Endothelial cell (in vitro differentiated cells): Measurements from ENCODE around the gene ERP44. TPM values are rescaled to one million over a fixed set of nuclear protein-coding genes. Genes with fewer than 3 reads are reported as not detected.
A peak's percentile ranks its signal among the peaks of the same experiment; 100 is the strongest.

Experiments
- DNase-seq: peaks from one replicate; pipeline ENCODE4 v3.0.0; 2021; ENCODE audit warnings: low spot score
- H3K27ac Mint-ChIP-seq: one replicate; pipeline ENCODE4 v1.8.0; 2021; ENCODE audit warnings: mixed read lengths, inconsistent platforms; ENCODE audit not compliant: unreplicated experiment
- H3K27me3 Mint-ChIP-seq: one replicate; pipeline ENCODE4 v1.8.0; 2021; ENCODE audit warnings: mild to moderate bottlenecking, moderate library complexity, mixed read lengths, inconsistent platforms; ENCODE audit not compliant: unreplicated experiment
- H3K36me3 Mint-ChIP-seq: one replicate; pipeline ENCODE4 v1.8.0; 2021; ENCODE audit warnings: mild to moderate bottlenecking, low read depth, mixed read lengths, inconsistent platforms; ENCODE audit not compliant: unreplicated experiment
- H3K4me1 Mint-ChIP-seq: one replicate; pipeline ENCODE4 v1.8.0; 2021; ENCODE audit warnings: mild to moderate bottlenecking, mixed read lengths, inconsistent platforms; ENCODE audit not compliant: unreplicated experiment
- H3K4me3 Mint-ChIP-seq: one replicate; pipeline ENCODE4 v1.8.0; 2021; ENCODE audit warnings: mild to moderate bottlenecking, mixed read lengths, inconsistent platforms; ENCODE audit not compliant: unreplicated experiment
- H3K9me3 Mint-ChIP-seq: one replicate; pipeline ENCODE4 v1.8.0; 2021; ENCODE audit warnings: mixed read lengths, inconsistent platforms; ENCODE audit not compliant: unreplicated experiment
- total RNA-seq: library from RNA; stranded (reverse); fragmentation: NEBNext Ultra II Directional; extraction: Animal tissue kit (Norgen Biotek cat#: 25700); gene quantifications from one replicate; pipeline ENCODE4 v1.2.1, GENCODE V29; 2021; ENCODE audit not compliant: unreplicated experiment
- TF ChIP-seq, protein P1 (sequence below): fragments of 200-600 bp; sonication (generic); IDR thresholded peaks from one replicate; pipeline ENCODE4 v1.5.0; 2021; ENCODE audit warnings: antibody characterized with exemption; ENCODE audit not compliant: unreplicated experiment

ERP44 gene
- total RNA-seq, 1 donor from 2014 or later = 14.5 TPM

GRCh38 chr9:99971410-99971809, 127.4 kb downstream of the ERP44 start:
- H3K36me3 Mint-ChIP-seq = peaks cover 8% of the 10 kb centered on the region
- TF ChIP-seq, protein P1, sequence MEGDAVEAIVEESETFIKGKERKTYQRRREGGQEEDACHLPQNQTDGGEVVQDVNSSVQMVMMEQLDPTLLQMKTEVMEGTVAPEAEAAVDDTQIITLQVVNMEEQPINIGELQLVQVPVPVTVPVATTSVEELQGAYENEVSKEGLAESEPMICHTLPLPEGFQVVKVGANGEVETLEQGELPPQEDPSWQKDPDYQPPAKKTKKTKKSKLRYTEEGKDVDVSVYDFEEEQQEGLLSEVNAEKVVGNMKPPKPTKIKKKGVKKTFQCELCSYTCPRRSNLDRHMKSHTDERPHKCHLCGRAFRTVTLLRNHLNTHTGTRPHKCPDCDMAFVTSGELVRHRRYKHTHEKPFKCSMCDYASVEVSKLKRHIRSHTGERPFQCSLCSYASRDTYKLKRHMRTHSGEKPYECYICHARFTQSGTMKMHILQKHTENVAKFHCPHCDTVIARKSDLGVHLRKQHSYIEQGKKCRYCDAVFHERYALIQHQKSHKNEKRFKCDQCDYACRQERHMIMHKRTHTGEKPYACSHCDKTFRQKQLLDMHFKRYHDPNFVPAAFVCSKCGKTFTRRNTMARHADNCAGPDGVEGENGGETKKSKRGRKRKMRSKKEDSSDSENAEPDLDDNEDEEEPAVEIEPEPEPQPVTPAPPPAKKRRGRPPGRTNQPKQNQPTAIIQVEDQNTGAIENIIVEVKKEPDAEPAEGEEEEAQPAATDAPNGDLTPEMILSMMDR = no peak
- DNase-seq = no peak
- no peaks in the 10 kb centered on the region for H3K9me3 Mint-ChIP-seq
- no peak overlapping the region for H3K27ac Mint-ChIP-seq
- H3K4me1 Mint-ChIP-seq = no peaks in the 10 kb centered on the region
- H3K27me3 Mint-ChIP-seq = no peaks in the 10 kb centered on the region
- H3K4me3 Mint-ChIP-seq = no peak overlapping the region

DNA sequence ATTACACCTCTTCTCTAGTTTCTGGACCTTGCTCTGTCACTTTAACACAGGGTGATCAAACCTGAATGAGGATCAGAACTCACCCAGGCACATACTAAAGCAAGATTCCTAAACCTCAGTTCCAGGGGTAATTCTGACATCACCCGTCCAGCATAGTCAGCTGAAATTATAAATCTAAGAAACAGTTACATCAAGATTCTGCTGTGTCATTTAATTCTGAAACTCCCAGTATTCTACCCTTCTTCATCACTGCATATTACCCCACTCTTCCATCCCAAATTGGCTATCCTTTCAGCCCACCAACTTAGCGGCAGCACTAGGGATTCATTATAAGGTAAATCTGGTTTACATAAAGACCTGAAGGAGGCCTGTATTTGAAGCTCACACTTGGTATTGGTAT, 128.3 kb downstream of the ERP44 start:
- Mint-ChIP-seq H3K36me3 (peaks cover 8% of the 10 kb centered on the region), H3K9me3 (no peaks in the 10 kb centered on the region), H3K4me3 (no peak overlapping the region), H3K27ac (no peak overlapping the region), H3K27me3 (no peaks in the 10 kb centered on the region), H3K4me1 (peaks cover 7% of the 10 kb centered on the region)
- TF ChIP-seq, protein P1 = no peak
- no peak for DNase-seq

DNA sequence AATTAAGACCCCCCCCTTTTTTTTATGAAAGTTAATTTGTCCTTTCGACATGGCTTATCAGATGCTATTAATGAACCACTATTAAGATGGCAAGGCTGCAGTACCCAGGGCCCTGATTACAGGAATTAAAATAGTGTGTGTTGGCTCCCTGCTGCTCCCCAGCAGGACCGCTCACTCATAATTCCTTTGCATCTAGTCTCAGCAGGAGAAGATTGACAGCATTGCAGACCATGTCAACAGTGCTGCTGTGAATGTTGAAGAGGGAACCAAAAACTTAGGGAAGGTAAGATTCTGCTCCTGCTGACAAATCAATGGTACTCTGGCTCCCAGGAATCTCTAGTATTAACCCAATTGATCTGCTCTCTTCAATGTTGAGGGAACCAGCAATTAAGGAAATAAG, 131.3 kb downstream of the ERP44 start:
- Mint-ChIP-seq H3K27me3 (no peaks in the 10 kb centered on the region), H3K4me3 (peak overlapping the region; percentile 12), H3K27ac (no peak overlapping the region), H3K36me3 (peaks cover 8% of the 10 kb centered on the region), H3K9me3 (no peaks in the 10 kb centered on the region), H3K4me1 (peaks cover 7% of the 10 kb centered on the region)
- TF ChIP-seq, protein P1 = no peak
- DNase-seq = no peak

GRCh38 chr9:99966716-99967115, 132.1 kb downstream of the ERP44 start:
- Mint-ChIP-seq H3K9me3 (no peaks in the 10 kb centered on the region), H3K4me1 (peaks cover 7% of the 10 kb centered on the region), H3K36me3 (peaks cover 8% of the 10 kb centered on the region), H3K27ac (no peak overlapping the region), H3K27me3 (no peaks in the 10 kb centered on the region), H3K4me3 (no peak overlapping the region)
- TF ChIP-seq, protein P1 = no peak
- DNase-seq = no peak

- DNase-seq = no peak
- H3K27ac Mint-ChIP-seq = no peak overlapping the region
- no peaks in the 10 kb centered on the region for H3K9me3 Mint-ChIP-seq
- TF ChIP-seq, protein P1 = no peak
- peaks cover 7% of the 10 kb centered on the region for H3K4me1 Mint-ChIP-seq
- peaks cover 11% of the 10 kb centered on the region for H3K36me3 Mint-ChIP-seq
- no peak overlapping the region for H3K4me3 Mint-ChIP-seq
- no peaks in the 10 kb centered on the region for H3K27me3 Mint-ChIP-seq
Measured at GRCh38 chr9:99966001-99966400, 132.8 kb downstream of the ERP44 start.
